Suprapubic skin (tissue), 3 donors: Measurements from ENCODE around the gene SCUBE3.

Source experiments
- POLR2A ChIP-seq, 2 donors: fragments of 450-650 bp; IDR thresholded peaks; one replicate each; pipeline ENCODE4 v1.6.1; 2017; ENCODE audit warnings: antibody characterized with exemption in 2 of 2, mild to moderate bottlenecking in 2 of 2, moderate library complexity in 2 of 2
- TF ChIP-seq, protein P1 (sequence below), 2 donors: fragments of 200-600 bp in 1 of 2; fragments of 450-650 bp in 1 of 2; sonication (generic) in 1 of 2; IDR thresholded peaks; one replicate each; pipeline ENCODE4 v1.5.1; 2016 to 2019; ENCODE audit warnings: antibody characterized with exemption in 2 of 2, mild to moderate bottlenecking in 1 of 2, moderate library complexity in 1 of 2

DNA sequence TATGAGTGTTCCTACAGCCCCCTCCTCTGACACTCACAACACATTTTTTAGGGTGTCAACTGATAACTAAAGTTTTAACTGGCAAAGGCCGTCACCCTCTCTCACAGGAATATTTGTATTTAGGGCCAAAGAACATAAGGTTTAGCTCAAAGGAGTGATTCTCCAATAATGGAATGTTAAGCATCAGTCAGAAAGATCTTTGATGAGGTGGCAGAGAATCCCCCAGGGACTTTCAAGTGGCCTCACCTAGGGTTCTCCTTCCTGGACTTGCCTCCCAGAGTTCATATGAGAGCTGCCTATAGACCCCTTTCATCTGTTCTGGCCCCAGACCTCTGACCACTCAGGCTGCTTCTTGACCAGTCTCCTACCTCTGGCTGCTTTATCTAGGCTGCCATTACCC is 7.4 kb upstream of the SCUBE3 start:
- TF ChIP-seq, protein P1, sequence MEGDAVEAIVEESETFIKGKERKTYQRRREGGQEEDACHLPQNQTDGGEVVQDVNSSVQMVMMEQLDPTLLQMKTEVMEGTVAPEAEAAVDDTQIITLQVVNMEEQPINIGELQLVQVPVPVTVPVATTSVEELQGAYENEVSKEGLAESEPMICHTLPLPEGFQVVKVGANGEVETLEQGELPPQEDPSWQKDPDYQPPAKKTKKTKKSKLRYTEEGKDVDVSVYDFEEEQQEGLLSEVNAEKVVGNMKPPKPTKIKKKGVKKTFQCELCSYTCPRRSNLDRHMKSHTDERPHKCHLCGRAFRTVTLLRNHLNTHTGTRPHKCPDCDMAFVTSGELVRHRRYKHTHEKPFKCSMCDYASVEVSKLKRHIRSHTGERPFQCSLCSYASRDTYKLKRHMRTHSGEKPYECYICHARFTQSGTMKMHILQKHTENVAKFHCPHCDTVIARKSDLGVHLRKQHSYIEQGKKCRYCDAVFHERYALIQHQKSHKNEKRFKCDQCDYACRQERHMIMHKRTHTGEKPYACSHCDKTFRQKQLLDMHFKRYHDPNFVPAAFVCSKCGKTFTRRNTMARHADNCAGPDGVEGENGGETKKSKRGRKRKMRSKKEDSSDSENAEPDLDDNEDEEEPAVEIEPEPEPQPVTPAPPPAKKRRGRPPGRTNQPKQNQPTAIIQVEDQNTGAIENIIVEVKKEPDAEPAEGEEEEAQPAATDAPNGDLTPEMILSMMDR (IDR thresholded peaks at IDR 0.05), result no peak
- no peak for TF ChIP-seq POLR2A (IDR thresholded peaks at IDR 0.05)
